Measurements from ENCODE around the gene PHLDA3. TPM values are rescaled to one million over a fixed set of nuclear protein-coding genes. Genes with fewer than 3 reads are reported as not detected.

PHLDA3 gene
- total RNA-seq, 2 donors from 2014 or later = 10.7 to 25.6 TPM

DNA sequence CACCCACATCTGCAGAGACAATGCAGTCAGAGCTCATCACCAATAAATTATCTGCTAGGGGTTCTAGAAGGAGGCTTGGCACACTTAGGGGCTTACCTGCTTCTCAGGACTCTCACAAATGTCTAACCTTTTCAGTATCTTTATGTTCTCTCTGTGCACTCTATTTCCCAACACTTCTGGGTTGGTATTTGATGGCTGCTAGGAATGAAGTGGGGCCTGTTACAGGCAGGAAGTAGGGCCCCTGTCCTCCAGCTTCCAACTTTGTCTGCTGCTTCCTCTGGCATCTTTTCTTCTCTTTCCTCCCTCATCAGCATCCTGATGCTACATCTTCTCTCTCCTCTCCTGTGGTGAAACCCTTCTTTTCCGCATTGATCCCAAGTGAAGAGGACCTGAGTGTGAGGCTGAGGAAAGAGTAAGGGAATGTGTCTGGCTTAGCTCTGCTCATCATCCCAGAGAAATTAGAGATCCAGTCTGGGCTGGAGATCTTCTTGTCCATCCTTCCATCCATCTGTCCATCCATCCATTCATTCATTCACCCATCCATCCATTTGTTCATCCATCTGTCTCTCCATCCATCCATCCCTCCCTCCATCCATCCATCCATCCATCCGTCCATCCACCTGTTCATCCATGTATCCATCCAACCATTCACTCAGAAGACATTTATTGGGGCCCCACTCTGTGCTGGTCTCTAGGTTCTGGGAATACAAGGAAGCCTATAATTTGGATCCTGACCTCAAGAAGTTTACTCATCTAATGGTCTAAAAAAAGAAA, 40.8 kb upstream of the PHLDA3 start:
- Mint-ChIP-seq H3K4me3 (no peak overlapping the region), H3K27ac (no peak overlapping the region), H3K27me3 (ENCODE audit: low read depth) (no peaks in the 10 kb centered on the region), H3K4me1 (ENCODE audit: low read depth) (peaks cover 27% of the 10 kb centered on the region), H3K36me3 (ENCODE audit: insufficient read depth in 2 of 2) (no peaks in the 10 kb centered on the region), H3K9me3 (no peaks in the 10 kb centered on the region)
- DNase-seq = no peak
- no peak for ATAC-seq (replicated peaks in 1 of 2)

DNA sequence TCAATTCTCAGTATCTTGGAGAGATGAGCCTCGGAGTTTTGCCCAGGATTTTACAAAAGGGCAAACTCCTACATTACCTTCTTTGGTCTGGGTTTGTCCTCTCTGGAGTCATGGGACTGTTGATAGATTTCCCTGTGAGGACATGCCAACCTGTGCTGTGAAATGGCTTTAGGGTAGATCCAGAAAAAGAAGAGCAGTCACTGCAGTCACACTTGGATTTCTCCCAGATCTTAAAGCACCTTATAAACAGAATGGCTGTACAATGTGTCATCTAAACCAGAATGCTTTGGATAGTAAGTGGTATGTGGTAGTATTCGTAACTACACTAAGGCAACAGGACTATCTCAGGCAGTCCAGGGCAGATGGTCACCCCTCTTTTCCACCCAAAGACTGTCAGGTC, 39.8 kb upstream of the PHLDA3 start:
- H3K4me3 Mint-ChIP-seq = no peak overlapping the region
- DNase-seq (no peak), ATAC-seq (replicated peaks in 1 of 2) (no peak)
- H3K27me3 Mint-ChIP-seq (ENCODE audit: low read depth) = no peaks in the 10 kb centered on the region
- H3K9me3 Mint-ChIP-seq = no peaks in the 10 kb centered on the region
- no peak overlapping the region for H3K27ac Mint-ChIP-seq
- peaks cover 29% of the 10 kb centered on the region for H3K4me1 Mint-ChIP-seq (ENCODE audit: low read depth)
- no peaks in the 10 kb centered on the region for H3K36me3 Mint-ChIP-seq (ENCODE audit: insufficient read depth in 2 of 2)

- peak; percentile 14 to 18 for ATAC-seq (replicated peaks in 1 of 2)
- Mint-ChIP-seq H3K36me3 (ENCODE audit: insufficient read depth in 2 of 2) (no peaks in the 10 kb centered on the region), H3K4me3 (peak overlapping the region; percentile 92 to 96)
Measured at GRCh38 chr1:201507360-201507675, 38.3 kb upstream of the PHLDA3 start.

GRCh38 chr1:201506557-201507359, 37.8 kb upstream of the PHLDA3 start, which contains the start of gene CSRP1:
TSS of gene CSRP1 (minus strand) at chr1:201507123. CDS start at chr1:201496303, 10,820 bp downstream.
- Mint-ChIP-seq H3K27me3 (ENCODE audit: low read depth) (no peaks in the 10 kb centered on the region), H3K27ac (peak within 1 kb of the TSS; percentile 88), H3K9me3 (no peaks in the 10 kb centered on the region), H3K4me3 (peak within 1 kb of the TSS; percentile 92 to 96), H3K4me1 (ENCODE audit: low read depth) (peaks cover 33% of the 10 kb centered on the region), H3K36me3 (ENCODE audit: insufficient read depth in 2 of 2) (no peaks in the 10 kb centered on the region)
- peak; percentile 98 for ATAC-seq (replicated peaks in 1 of 2)
- DNase-seq = peak; percentile 86 to 88

More at GRCh38 chr1:201507360-201507675, 38.3 kb upstream of the PHLDA3 start:
- H3K27me3 Mint-ChIP-seq (ENCODE audit: low read depth) = no peaks in the 10 kb centered on the region
- peak overlapping the region; percentile 71 for H3K27ac Mint-ChIP-seq
- H3K9me3 Mint-ChIP-seq = no peaks in the 10 kb centered on the region
- H3K4me1 Mint-ChIP-seq (ENCODE audit: low read depth) = peaks cover 33% of the 10 kb centered on the region
- DNase-seq = no peak

DNA sequence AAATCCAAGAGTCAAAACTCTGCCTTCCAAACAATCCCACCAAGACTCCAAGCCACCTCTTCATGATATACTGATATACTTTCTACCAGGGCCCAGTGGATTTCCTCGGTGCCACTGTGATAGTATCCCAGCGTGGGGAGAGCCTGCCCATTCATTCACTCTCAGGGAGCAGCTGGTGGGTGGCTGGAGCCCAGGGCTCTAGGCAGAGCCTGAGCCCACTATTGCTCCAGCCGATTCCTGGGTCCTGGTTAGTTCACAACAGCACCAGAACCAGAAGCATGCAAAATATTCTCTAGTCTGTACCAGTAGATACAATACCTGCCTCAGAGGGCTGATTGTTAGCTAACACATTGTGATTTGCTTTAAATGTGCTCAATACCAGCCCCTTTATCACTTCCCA, 37.1 kb upstream of the PHLDA3 start:
- Mint-ChIP-seq H3K36me3 (ENCODE audit: insufficient read depth in 2 of 2) (no peaks in the 10 kb centered on the region), H3K4me1 (ENCODE audit: low read depth) (peaks cover 33% of the 10 kb centered on the region), H3K4me3 (peak overlapping the region; percentile 92 to 96), H3K27me3 (ENCODE audit: low read depth) (no peaks in the 10 kb centered on the region), H3K27ac (peak overlapping the region; percentile 88), H3K9me3 (no peaks in the 10 kb centered on the region)
- DNase-seq (no peak), ATAC-seq (replicated peaks in 1 of 2) (no peak)

GRCh38 chr1:201505503-201505890, 36.5 kb upstream of the PHLDA3 start:
- no peak for DNase-seq
- H3K4me3 Mint-ChIP-seq = peak overlapping the region; percentile 92 to 96
- no peaks in the 10 kb centered on the region for H3K9me3 Mint-ChIP-seq
- ATAC-seq (replicated peaks in 1 of 2) = no peak
- H3K27ac Mint-ChIP-seq = no peak overlapping the region
- H3K27me3 Mint-ChIP-seq (ENCODE audit: low read depth) = no peaks in the 10 kb centered on the region
- no peaks in the 10 kb centered on the region for H3K36me3 Mint-ChIP-seq (ENCODE audit: insufficient read depth in 2 of 2)
- H3K4me1 Mint-ChIP-seq (ENCODE audit: low read depth) = peaks cover 33% of the 10 kb centered on the region

DNA sequence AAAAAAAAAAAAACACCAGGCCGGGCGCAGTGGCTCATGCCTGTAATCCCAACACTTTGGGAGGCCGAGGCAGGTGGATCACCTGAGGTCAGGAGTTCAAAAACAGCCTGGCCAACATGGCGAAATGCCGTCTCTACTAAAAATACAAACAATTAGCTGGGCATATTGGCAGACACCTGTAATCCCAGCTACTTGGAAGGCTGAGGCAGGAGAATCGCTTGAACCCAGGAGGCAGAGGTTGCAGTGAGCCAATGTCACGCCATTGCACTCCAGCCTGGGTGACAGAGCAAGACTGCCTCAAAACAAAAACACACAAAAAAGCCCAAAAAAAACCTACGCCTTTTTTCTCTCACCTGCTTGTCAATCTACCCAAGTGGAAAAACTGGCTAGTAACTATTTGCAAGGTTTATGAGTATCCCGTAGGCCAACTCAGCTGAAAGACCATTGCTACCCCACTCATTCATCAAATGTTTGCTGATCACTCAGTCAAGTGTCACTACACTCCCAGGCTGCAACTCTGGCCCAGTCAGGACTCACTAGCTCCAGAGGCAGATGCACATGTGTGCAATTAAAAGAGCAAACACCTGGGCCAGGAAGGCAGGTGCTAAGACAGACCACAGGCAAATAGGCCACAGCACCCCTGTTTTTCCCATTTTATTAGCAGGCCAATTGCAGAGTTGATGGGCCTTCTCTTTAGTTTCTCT, 36.0 kb upstream of the PHLDA3 start:
- Mint-ChIP-seq H3K4me1 (ENCODE audit: low read depth) (peaks cover 33% of the 10 kb centered on the region), H3K36me3 (ENCODE audit: insufficient read depth in 2 of 2) (no peaks in the 10 kb centered on the region), H3K9me3 (no peaks in the 10 kb centered on the region), H3K4me3 (peak overlapping the region; percentile 92 to 96), H3K27me3 (ENCODE audit: low read depth) (no peaks in the 10 kb centered on the region), H3K27ac (no peak overlapping the region)
- DNase-seq (no peak), ATAC-seq (replicated peaks in 1 of 2) (no peak)

DNA sequence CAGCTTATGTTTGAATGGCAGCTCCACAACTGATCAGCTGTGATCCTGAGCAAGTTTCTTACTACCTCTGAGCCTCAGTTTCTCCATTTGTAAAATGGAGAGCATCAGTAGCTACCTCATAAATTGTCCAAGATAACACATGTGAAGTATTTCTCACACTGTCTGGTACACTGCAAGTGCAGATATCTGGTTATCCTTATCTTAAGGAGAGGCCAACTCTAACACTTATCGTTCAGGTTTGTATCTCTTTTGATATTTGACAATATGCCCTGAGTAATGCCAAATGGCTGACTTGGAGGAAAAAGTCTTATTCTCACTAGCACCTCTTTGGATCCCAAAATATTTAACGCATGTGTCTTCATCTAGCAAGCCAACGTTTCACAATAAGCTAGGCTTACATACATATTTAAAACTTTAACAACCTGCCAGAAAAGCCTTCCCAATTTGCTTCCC, 35.2 kb upstream of the PHLDA3 start:
- no peak for ATAC-seq (replicated peaks in 1 of 2)
- Mint-ChIP-seq H3K9me3 (no peaks in the 10 kb centered on the region), H3K4me3 (no peak overlapping the region), H3K4me1 (ENCODE audit: low read depth) (peaks cover 33% of the 10 kb centered on the region), H3K27ac (no peak overlapping the region), H3K27me3 (ENCODE audit: low read depth) (no peaks in the 10 kb centered on the region), H3K36me3 (ENCODE audit: insufficient read depth in 2 of 2) (no peaks in the 10 kb centered on the region)
- DNase-seq = no peak

DNA sequence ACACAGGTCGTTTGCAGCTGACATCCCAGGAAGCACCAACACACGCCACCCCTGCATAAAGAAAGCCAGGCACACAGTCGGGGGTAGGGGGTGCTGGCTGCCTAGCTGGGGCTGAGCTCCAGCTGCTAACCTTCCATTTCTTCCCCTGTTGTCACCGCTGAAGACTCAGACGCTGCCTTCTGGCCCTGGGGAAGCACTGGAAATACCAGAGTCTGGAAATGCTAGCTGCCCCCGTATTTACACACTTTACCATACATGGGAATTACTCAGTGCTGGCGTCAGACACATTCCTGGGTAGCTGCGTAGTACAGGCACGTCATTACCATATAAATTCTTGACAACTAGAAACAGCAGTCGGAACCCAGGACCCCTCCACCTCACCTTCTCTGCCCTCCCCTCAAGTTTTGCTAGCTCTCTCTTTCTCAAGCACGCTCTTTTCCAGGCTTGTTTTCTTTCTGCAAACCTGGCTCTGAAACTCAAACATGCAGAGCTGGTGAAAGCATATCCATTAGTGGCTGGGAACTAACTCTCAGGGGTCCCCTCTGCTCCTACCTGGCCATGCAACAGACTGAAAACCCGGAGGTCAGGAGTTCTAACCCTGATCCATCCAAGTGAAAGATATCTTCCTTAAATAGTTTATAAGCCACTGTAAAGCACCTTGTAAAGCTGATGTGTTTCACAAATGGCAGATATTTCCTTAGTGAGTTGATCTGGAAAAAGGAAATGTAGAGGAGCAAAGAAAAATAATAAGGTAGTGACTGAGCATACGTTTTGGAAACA, 34.6 kb upstream of the PHLDA3 start:
- H3K27ac Mint-ChIP-seq = no peak overlapping the region
- H3K27me3 Mint-ChIP-seq (ENCODE audit: low read depth) = no peaks in the 10 kb centered on the region
- no peak overlapping the region for H3K4me3 Mint-ChIP-seq
- no peaks in the 10 kb centered on the region for H3K9me3 Mint-ChIP-seq
- DNase-seq (no peak), ATAC-seq (replicated peaks in 1 of 2) (no peak)
- H3K4me1 Mint-ChIP-seq (ENCODE audit: low read depth) = peaks cover 33% of the 10 kb centered on the region
- H3K36me3 Mint-ChIP-seq (ENCODE audit: insufficient read depth in 2 of 2) = no peaks in the 10 kb centered on the region

DNA sequence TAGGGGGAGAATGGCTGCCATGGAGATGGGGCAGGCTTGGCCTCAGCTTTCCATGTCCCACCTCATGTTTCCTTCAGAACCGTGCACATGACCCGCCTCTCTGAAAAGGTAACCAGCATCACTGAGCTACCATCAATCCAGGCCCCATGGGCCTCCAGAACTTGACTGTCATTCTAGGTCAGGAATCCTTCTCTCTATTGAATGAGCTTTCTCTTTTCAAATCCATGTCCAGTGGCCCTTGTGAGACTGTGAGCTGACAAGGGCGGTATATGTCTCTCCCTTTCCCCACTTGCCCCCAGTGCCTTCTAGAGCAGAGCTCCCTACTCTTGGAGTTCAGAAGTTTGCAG, 33.5 kb upstream of the PHLDA3 start:
- Mint-ChIP-seq H3K27ac (no peak overlapping the region), H3K27me3 (ENCODE audit: low read depth) (no peaks in the 10 kb centered on the region), H3K9me3 (no peaks in the 10 kb centered on the region), H3K4me1 (ENCODE audit: low read depth) (peaks cover 26% of the 10 kb centered on the region), H3K36me3 (ENCODE audit: insufficient read depth in 2 of 2) (no peaks in the 10 kb centered on the region), H3K4me3 (no peak overlapping the region)
- ATAC-seq (replicated peaks in 1 of 2) = no peak
- DNase-seq = no peak

DNA sequence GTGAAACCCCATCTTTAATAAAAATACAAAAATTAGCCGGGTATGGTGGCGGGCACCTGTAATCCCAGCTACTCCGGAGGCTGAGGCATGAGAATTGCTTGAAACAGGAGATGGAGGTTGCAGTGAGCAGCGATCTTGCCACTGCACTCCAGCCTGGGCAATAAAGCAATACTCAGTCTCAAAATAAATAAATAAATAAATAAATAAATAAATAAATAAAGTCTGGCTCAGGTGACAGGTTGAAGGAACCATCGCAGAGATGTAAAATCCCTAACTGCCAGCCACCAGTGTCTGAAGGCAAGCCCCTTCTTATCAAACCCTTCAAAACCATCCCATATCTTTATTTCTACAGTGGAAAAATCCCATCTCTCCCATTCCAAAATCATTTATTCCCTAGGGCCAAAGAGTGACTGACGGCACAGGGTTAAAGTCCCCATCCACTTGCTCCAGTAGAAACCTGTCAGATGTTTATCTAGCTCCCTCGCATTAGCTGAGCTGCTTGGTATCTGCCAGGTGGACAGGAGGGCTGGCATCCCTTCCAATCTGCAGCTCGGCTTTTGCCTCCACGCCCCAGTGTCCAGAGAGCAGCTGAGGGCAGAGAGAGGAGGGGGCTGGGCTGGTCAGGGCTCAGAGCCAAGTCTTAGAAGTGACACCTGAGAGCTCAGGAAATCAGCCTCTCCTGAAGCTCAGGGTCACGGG, 33.0 kb upstream of the PHLDA3 start:
- peaks cover 25% of the 10 kb centered on the region for H3K4me1 Mint-ChIP-seq (ENCODE audit: low read depth)
- H3K4me3 Mint-ChIP-seq = no peak overlapping the region
- ATAC-seq (replicated peaks in 1 of 2) = no peak
- H3K27ac Mint-ChIP-seq = no peak overlapping the region
- no peaks in the 10 kb centered on the region for H3K9me3 Mint-ChIP-seq
- DNase-seq = no peak
- H3K36me3 Mint-ChIP-seq (ENCODE audit: insufficient read depth in 2 of 2) = no peaks in the 10 kb centered on the region
- no peaks in the 10 kb centered on the region for H3K27me3 Mint-ChIP-seq (ENCODE audit: low read depth)

DNA sequence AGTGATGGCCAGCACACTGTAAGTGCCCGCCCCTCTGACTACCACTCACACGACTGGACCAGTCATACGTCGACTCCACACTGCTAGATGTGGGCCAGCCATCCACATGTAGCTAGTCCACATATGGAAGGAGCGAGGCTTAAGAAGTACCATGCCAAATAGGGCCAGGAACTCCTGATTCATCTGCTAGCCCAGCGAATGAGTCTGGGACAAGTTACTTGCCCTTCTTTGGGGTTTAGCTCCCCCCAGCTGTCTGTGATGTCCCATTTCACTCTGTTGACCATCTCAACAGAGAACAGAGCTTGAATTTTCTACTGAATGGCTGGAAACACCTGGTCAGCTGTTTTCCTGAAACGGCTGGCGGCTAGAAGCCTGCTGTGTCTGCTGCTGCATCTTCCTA, 32.2 kb upstream of the PHLDA3 start:
- DNase-seq (no peak), ATAC-seq (replicated peaks in 1 of 2) (no peak)
- no peaks in the 10 kb centered on the region for H3K9me3 Mint-ChIP-seq
- H3K4me1 Mint-ChIP-seq (ENCODE audit: low read depth) = peaks cover 20% of the 10 kb centered on the region
- H3K4me3 Mint-ChIP-seq = no peak overlapping the region
- no peaks in the 10 kb centered on the region for H3K27me3 Mint-ChIP-seq (ENCODE audit: low read depth)
- no peak overlapping the region for H3K27ac Mint-ChIP-seq
- H3K36me3 Mint-ChIP-seq (ENCODE audit: insufficient read depth in 2 of 2) = peaks cover 0 to under 1% of the 10 kb centered on the region in 2 donors

Data from activated T-cell treated with anti-CD3 and anti-CD28 coated beads, Interleukin-2, amount 50 U/mL, for 72 hours (primary cell).